ENCODE results near the gene PDE3A.
"Not testable (repeated sequence)": the region's sequence is repeated elsewhere in the genome, so short reads cannot be mapped to it uniquely, and the experiment has no call there.

PDE3A gene

GRCh38 chr12:20368114-20368650 is at the start of gene PDE3A:
Gene PDE3A, plus strand, starts transcription at chr12:20368537. Its CDS starts 748 bp downstream, at chr12:20369285.
- FAIRE-seq = no peak

- no peak for FAIRE-seq
These were observed 49.0 kb upstream of the PDE3A start for GRCh38 chr12:20319366-20319765.

GRCh38 chr12:20320552-20320951 is 47.8 kb upstream of the PDE3A start:
- no peak for FAIRE-seq

GRCh38 chr12:20330826-20331505 is 37.4 kb upstream of the PDE3A start:
- not testable (repeated sequence) for FAIRE-seq

- no peak for FAIRE-seq
These were observed 29.3 kb upstream of the PDE3A start for GRCh38 chr12:20339060-20339459.

- FAIRE-seq = no peak
These were observed 26.2 kb upstream of the PDE3A start for GRCh38 chr12:20342111-20342510.

GRCh38 chr12:20345866-20346265 is 22.5 kb upstream of the PDE3A start:
- no peak for FAIRE-seq

GRCh38 chr12:20350026-20350425 is 18.3 kb upstream of the PDE3A start:
- no peak for FAIRE-seq

- no peak for FAIRE-seq
These were observed 17.8 kb upstream of the PDE3A start for GRCh38 chr12:20350495-20350894.

- no peak for FAIRE-seq
These were observed 16.9 kb upstream of the PDE3A start for GRCh38 chr12:20351406-20351805.

GRCh38 chr12:20356048-20356447 is 12.3 kb upstream of the PDE3A start:
- FAIRE-seq = no peak

- FAIRE-seq = no peak
These were observed 7.9 kb upstream of the PDE3A start for GRCh38 chr12:20360407-20360806.

GRCh38 chr12:20361416-20361815 is 6.9 kb upstream of the PDE3A start:
- FAIRE-seq = no peak

- FAIRE-seq = no peak
These were observed 3.8 kb upstream of the PDE3A start for GRCh38 chr12:20364501-20364900.

- no peak for FAIRE-seq
These were observed 1.4 kb upstream of the PDE3A start for GRCh38 chr12:20366776-20367409.

- no peak for FAIRE-seq
These were observed 689 bp upstream of the PDE3A start for GRCh38 chr12:20367583-20368113.

GRCh38 chr12:20368651-20369304 is 441 bp downstream of the PDE3A start:
- FAIRE-seq = no peak

- no peak for FAIRE-seq
These were observed 1.1 kb downstream of the PDE3A start for GRCh38 chr12:20369305-20370013.

- FAIRE-seq = no peak
These were observed 1.7 kb downstream of the PDE3A start for GRCh38 chr12:20370014-20370386.

GRCh38 chr12:20370866-20371519 is 2.7 kb downstream of the PDE3A start:
- no peak for FAIRE-seq

GRCh38 chr12:20372326-20373096 is 4.2 kb downstream of the PDE3A start:
- no peak for FAIRE-seq

- no peak for FAIRE-seq
These were observed 6.5 kb downstream of the PDE3A start for GRCh38 chr12:20374795-20375194.
